RWPE2 (cell line): ENCODE measurements around the gene ZNF592.

ENCODE experiments used
- ATAC-seq: fragments of 200-7000 bp; cut with Tn5 transposase; 3 replicates; pipeline ENCODE4 v1.9.1; 2021; ENCODE audit warnings: low read depth
- DNase-seq: peaks from one replicate; pipeline ENCODE4 v3.0.0-alpha.2; 2020; ENCODE audit warnings: low spot score
- H3K27ac ChIP-seq: fragments of 450-650 bp; 2 replicates; pipeline ENCODE4 v1.5.1; 2017; ENCODE audit warnings: mild to moderate bottlenecking; ENCODE audit not compliant: poor library complexity, severe bottlenecking
- H3K27me3 ChIP-seq: fragments of 250-450 bp; sonication (Bioruptor Pico); 2 replicates; pipeline ENCODE4 v1.5.1; 2021; ENCODE audit warnings: mild to moderate bottlenecking, moderate library complexity; ENCODE audit not compliant: insufficient read depth, poor library complexity, severe bottlenecking
- H3K36me3 ChIP-seq: fragments of 250-450 bp; sonication (Bioruptor Pico); 2 replicates; pipeline ENCODE4 v1.5.1; 2020; ENCODE audit warnings: low read depth, mild to moderate bottlenecking, moderate library complexity
- H3K4me1 ChIP-seq: fragments of 250-450 bp; sonication (Bioruptor Pico); 2 replicates; pipeline ENCODE4 v1.5.1; 2021; ENCODE audit warnings: mild to moderate bottlenecking, moderate library complexity; ENCODE audit not compliant: insufficient read depth, poor library complexity, severe bottlenecking
- H3K4me3 ChIP-seq: fragments of 250-450 bp; sonication (Bioruptor Pico); 2 replicates; pipeline ENCODE4 v1.5.1; 2021; ENCODE audit warnings: mild to moderate bottlenecking, moderate library complexity; ENCODE audit not compliant: severe bottlenecking
- H3K9me3 ChIP-seq: fragments of 250-450 bp; sonication (Bioruptor Pico); 2 replicates; pipeline ENCODE4 v1.5.1; 2021; ENCODE audit warnings: mild to moderate bottlenecking, moderate library complexity; ENCODE audit not compliant: severe bottlenecking
- TF ChIP-seq, protein P1 (sequence below): fragments of 450-650 bp; IDR thresholded peaks from one replicate; pipeline ENCODE4 v1.5.1; 2017; ENCODE audit warnings: mild to moderate bottlenecking, moderate library complexity; ENCODE audit not compliant: poor library complexity, severe bottlenecking

The ZNF592 gene

DNA sequence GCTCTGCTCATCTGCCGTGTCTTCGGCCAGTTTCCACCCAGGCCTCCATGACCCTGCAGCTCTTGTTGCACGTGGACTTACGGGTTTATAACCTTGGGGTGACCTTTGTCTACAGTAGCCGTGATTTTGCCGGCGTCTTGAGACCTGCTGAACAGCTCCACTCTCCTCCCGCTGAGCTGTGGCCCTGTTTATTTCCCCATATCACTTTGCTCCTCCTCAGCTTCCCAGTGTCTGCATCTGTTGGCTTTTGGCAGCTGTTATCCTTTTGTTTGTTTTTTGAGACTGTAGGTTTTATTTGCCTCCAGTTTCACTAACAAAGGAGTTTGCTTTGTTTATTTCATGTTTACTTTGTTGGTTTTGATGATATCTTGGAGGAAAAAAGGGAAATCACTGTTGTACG, 106.7 kb downstream of the ZNF592 start:
- Histone ChIP-seq H3K27me3 (no peaks in the 10 kb centered on the region), H3K9me3 (no peaks in the 10 kb centered on the region), H3K27ac (no peak overlapping the region), H3K36me3 (no peaks in the 10 kb centered on the region), H3K4me3 (no peak overlapping the region), H3K4me1 (peaks cover 18% of the 10 kb centered on the region)
- TF ChIP-seq, protein P1, sequence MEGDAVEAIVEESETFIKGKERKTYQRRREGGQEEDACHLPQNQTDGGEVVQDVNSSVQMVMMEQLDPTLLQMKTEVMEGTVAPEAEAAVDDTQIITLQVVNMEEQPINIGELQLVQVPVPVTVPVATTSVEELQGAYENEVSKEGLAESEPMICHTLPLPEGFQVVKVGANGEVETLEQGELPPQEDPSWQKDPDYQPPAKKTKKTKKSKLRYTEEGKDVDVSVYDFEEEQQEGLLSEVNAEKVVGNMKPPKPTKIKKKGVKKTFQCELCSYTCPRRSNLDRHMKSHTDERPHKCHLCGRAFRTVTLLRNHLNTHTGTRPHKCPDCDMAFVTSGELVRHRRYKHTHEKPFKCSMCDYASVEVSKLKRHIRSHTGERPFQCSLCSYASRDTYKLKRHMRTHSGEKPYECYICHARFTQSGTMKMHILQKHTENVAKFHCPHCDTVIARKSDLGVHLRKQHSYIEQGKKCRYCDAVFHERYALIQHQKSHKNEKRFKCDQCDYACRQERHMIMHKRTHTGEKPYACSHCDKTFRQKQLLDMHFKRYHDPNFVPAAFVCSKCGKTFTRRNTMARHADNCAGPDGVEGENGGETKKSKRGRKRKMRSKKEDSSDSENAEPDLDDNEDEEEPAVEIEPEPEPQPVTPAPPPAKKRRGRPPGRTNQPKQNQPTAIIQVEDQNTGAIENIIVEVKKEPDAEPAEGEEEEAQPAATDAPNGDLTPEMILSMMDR = no peak
- ATAC-seq = no peak
- DNase-seq = no peak

DNA sequence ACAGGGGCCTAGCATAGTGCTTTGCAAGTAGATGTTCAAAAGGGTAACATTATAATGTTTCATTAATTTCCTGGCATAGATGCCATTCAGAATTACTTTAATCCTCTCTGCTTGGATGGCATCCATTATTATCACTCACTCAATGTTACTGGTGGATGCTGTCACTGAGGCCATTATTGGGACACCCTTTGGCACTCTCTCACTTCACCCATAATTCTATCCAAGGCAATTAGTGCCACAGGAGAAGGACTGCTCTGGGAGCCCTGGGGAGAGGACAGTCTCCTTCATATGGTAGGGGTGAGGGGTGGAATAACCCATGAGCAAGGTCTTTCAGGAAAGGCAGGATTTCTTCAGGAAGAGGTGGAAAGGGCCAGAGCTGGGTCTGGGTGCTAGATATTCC, 107.4 kb downstream of the ZNF592 start:
- no peaks in the 10 kb centered on the region for H3K36me3 ChIP-seq
- H3K27ac ChIP-seq = no peak overlapping the region
- TF ChIP-seq, protein P1 = no peak
- H3K4me1 ChIP-seq = peaks cover 22% of the 10 kb centered on the region
- H3K9me3 ChIP-seq = no peaks in the 10 kb centered on the region
- DNase-seq (no peak), ATAC-seq (no peak)
- H3K27me3 ChIP-seq = no peaks in the 10 kb centered on the region
- H3K4me3 ChIP-seq = no peak overlapping the region
